ENCODE data around the gene CDH4.

DNA sequence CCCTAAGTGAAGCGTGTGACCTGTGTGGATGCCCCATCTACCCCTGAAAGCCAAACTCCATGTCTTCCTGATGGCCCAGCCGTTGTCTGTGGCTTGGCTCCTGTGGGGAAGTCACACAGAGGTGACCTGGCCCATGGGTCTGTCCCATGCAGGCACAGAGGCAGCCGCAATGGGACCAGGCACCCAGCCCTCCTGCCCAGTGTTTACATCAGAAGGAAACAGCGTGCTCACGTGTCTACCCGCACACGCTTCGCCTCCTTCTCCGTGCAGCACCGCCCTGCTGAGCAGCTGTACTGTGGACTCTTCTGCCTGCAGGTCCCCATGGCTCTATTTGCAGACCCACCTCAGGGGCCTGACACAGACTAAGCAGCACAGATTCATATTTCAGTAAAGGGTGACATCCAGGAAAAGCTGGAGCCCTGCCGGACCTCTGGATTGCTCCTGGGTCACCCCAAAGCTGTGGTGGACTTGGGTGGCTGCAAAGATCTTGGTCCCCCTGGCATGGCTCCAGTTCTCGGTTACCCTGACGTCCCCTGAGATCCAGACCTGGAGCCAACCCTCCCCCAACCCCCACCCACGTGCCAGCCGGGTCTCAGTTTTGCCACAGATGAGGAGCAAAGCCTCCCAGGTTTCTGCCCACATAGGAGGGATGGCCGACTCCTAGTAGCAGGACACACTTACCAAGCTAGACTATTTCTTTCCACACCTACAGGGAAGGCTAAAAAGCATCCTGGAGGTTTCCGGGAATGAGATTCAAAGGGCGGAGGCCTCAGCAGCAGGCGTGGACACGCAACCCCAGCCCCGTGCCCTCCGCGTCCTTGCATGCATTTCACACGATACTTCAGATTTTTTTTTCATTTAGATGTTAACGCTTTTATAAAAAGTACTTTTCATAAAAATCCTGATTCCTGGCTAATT lies 120.3 kb downstream of the CDH4 start:
- TF ChIP-seq, protein P1, sequence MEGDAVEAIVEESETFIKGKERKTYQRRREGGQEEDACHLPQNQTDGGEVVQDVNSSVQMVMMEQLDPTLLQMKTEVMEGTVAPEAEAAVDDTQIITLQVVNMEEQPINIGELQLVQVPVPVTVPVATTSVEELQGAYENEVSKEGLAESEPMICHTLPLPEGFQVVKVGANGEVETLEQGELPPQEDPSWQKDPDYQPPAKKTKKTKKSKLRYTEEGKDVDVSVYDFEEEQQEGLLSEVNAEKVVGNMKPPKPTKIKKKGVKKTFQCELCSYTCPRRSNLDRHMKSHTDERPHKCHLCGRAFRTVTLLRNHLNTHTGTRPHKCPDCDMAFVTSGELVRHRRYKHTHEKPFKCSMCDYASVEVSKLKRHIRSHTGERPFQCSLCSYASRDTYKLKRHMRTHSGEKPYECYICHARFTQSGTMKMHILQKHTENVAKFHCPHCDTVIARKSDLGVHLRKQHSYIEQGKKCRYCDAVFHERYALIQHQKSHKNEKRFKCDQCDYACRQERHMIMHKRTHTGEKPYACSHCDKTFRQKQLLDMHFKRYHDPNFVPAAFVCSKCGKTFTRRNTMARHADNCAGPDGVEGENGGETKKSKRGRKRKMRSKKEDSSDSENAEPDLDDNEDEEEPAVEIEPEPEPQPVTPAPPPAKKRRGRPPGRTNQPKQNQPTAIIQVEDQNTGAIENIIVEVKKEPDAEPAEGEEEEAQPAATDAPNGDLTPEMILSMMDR (CRISPR knock-in tag; IDR thresholded peaks at IDR 0.05): no peak
- TF ChIP-seq ZFP36 (IDR thresholded peaks at IDR 0.05; ENCODE audit: borderline replicate concordance, low read depth, low read length, partially characterized antibody) (no peak), PHF8 (CRISPR knock-in tag; IDR thresholded peaks at IDR 0.05) (no peak), EP300 (IDR thresholded peaks at IDR 0.05; ENCODE audit: low read depth in 2 of 2, low read length in 2 of 2) (no peak), EP300 (CRISPR knock-in tag; IDR thresholded peaks at IDR 0.05; ENCODE audit: borderline replicate concordance) (no peak), ZNF747 (CRISPR knock-in tag; IDR thresholded peaks at IDR 0.05; ENCODE audit: borderline replicate concordance) (no peak), ZNF589 (CRISPR knock-in tag; conservative IDR thresholded peaks at IDR 0.05) (no peak), ZNF121 (CRISPR knock-in tag; IDR thresholded peaks at IDR 0.05) (no peak), TAF1 (CRISPR knock-in tag; IDR thresholded peaks at IDR 0.05) (no peak)
- TF ChIP-seq, protein P2, sequence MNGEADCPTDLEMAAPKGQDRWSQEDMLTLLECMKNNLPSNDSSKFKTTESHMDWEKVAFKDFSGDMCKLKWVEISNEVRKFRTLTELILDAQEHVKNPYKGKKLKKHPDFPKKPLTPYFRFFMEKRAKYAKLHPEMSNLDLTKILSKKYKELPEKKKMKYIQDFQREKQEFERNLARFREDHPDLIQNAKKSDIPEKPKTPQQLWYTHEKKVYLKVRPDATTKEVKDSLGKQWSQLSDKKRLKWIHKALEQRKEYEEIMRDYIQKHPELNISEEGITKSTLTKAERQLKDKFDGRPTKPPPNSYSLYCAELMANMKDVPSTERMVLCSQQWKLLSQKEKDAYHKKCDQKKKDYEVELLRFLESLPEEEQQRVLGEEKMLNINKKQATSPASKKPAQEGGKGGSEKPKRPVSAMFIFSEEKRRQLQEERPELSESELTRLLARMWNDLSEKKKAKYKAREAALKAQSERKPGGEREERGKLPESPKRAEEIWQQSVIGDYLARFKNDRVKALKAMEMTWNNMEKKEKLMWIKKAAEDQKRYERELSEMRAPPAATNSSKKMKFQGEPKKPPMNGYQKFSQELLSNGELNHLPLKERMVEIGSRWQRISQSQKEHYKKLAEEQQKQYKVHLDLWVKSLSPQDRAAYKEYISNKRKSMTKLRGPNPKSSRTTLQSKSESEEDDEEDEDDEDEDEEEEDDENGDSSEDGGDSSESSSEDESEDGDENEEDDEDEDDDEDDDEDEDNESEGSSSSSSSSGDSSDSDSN (CRISPR knock-in tag; IDR thresholded peaks at IDR 0.05): no peak
- TF ChIP-seq, protein P3, sequence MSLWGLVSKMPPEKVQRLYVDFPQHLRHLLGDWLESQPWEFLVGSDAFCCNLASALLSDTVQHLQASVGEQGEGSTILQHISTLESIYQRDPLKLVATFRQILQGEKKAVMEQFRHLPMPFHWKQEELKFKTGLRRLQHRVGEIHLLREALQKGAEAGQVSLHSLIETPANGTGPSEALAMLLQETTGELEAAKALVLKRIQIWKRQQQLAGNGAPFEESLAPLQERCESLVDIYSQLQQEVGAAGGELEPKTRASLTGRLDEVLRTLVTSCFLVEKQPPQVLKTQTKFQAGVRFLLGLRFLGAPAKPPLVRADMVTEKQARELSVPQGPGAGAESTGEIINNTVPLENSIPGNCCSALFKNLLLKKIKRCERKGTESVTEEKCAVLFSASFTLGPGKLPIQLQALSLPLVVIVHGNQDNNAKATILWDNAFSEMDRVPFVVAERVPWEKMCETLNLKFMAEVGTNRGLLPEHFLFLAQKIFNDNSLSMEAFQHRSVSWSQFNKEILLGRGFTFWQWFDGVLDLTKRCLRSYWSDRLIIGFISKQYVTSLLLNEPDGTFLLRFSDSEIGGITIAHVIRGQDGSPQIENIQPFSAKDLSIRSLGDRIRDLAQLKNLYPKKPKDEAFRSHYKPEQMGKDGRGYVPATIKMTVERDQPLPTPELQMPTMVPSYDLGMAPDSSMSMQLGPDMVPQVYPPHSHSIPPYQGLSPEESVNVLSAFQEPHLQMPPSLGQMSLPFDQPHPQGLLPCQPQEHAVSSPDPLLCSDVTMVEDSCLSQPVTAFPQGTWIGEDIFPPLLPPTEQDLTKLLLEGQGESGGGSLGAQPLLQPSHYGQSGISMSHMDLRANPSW (CRISPR knock-in tag; IDR thresholded peaks at IDR 0.05; ENCODE audit: borderline replicate concordance): no peak
- TF ChIP-seq, protein P4, sequence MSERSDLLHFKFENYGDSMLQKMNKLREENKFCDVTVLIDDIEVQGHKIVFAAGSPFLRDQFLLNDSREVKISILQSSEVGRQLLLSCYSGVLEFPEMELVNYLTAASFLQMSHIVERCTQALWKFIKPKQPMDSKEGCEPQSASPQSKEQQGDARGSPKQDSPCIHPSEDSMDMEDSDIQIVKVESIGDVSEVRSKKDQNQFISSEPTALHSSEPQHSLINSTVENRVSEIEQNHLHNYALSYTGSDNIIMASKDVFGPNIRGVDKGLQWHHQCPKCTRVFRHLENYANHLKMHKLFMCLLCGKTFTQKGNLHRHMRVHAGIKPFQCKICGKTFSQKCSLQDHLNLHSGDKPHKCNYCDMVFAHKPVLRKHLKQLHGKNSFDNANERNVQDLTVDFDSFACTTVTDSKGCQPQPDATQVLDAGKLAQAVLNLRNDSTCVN (CRISPR knock-in tag; IDR thresholded peaks at IDR 0.05; ENCODE audit: borderline replicate concordance): no peak

Measured in HepG2 (cell line).